SK-N-SH treated with all-trans-retinoic acid at 6 μM for 48 hours (cell line): ENCODE measurements around the gene ACOT2.

Experiments
- ATAC-seq: fragments of 200-7000 bp; cut with Tn5 transposase; 3 replicates; pipeline ENCODE4 v1.9.1; 2020; ENCODE audit warnings: mild to moderate bottlenecking, moderate library complexity
- BACH2 ChIP-seq: fragments of 250-450 bp; sonication (Bioruptor Pico); IDR thresholded peaks from 2 replicates; pipeline ENCODE4 v1.9.0; 2021; ENCODE audit warnings: mild to moderate bottlenecking, borderline replicate concordance
- CSDC2 ChIP-seq: fragments of 250-450 bp; sonication (Bioruptor Pico); IDR thresholded peaks from 2 replicates; pipeline ENCODE4 v1.5.0; 2020; ENCODE audit warnings: mild to moderate bottlenecking, moderate library complexity
- GLIS3 ChIP-seq: fragments of 250-450 bp; sonication (Bioruptor Pico); IDR thresholded peaks from 2 replicates; pipeline ENCODE4 v1.5.0; 2020; ENCODE audit warnings: mild to moderate bottlenecking, moderate library complexity
- ISL1 ChIP-seq: fragments of 250-450 bp; sonication (Bioruptor Pico); IDR thresholded peaks from 2 replicates; pipeline ENCODE4 v2.1.2; 2022; ENCODE audit warnings: mild to moderate bottlenecking, moderate library complexity
- OSR1 ChIP-seq: fragments of 250-450 bp; sonication (Bioruptor Pico); IDR thresholded peaks from 2 replicates; pipeline ENCODE4 v1.8.0; 2022; ENCODE audit warnings: moderate library complexity, mild to moderate bottlenecking, inconsistent platforms
- POU6F1 ChIP-seq: fragments of 250-450 bp; sonication (Bioruptor Pico); IDR thresholded peaks from 2 replicates; pipeline ENCODE4 v1.8.0; 2021; ENCODE audit warnings: low read depth, mild to moderate bottlenecking, moderate library complexity, borderline replicate concordance
- PPARA ChIP-seq: fragments of 250-450 bp; sonication (Bioruptor Pico); IDR thresholded peaks from 2 replicates; pipeline ENCODE4 v1.5.0; 2020; ENCODE audit warnings: mild to moderate bottlenecking, borderline replicate concordance
- RARB ChIP-seq: fragments of 250-450 bp; sonication (Bioruptor Pico); IDR thresholded peaks from 2 replicates; pipeline ENCODE4 v1.8.0; 2021; ENCODE audit warnings: mild to moderate bottlenecking, moderate library complexity
- SNAI2 ChIP-seq: fragments of 250-450 bp; sonication (Bioruptor Pico); IDR thresholded peaks from 2 replicates; pipeline ENCODE4 v1.5.0; 2020; ENCODE audit warnings: mild to moderate bottlenecking, moderate library complexity
- TOX ChIP-seq: fragments of 250-450 bp; sonication (Bioruptor Pico); IDR thresholded peaks from 2 replicates; pipeline ENCODE4 v1.8.0; 2021; ENCODE audit warnings: mild to moderate bottlenecking, moderate library complexity, borderline replicate concordance
- TSHZ2 ChIP-seq: fragments of 250-450 bp; sonication (Bioruptor Pico); IDR thresholded peaks from 2 replicates; pipeline ENCODE4 v1.5.0; 2020; ENCODE audit warnings: mild to moderate bottlenecking, moderate library complexity
- ZFP3 ChIP-seq: fragments of 250-450 bp; sonication (Bioruptor Pico); IDR thresholded peaks from 2 replicates; pipeline ENCODE4 v1.5.0; 2020; ENCODE audit warnings: mild to moderate bottlenecking, moderate library complexity
- ZFP30 ChIP-seq: fragments of 450-650 bp; formaldehyde crosslinking; IDR thresholded peaks from 2 replicates; pipeline ENCODE4 v1.5.0; 2022; ENCODE audit warnings: mild to moderate bottlenecking, moderate library complexity
- ZNF70 ChIP-seq: fragments of 450-650 bp; formaldehyde crosslinking; IDR thresholded peaks from 2 replicates; pipeline ENCODE4 v1.5.0; 2020; ENCODE audit warnings: mild to moderate bottlenecking, moderate library complexity
- ZNF8 ChIP-seq: fragments of 450-650 bp; formaldehyde crosslinking; IDR thresholded peaks from 2 replicates; pipeline ENCODE4 v1.5.0; 2020; ENCODE audit warnings: mild to moderate bottlenecking, moderate library complexity
- TF ChIP-seq, protein P1 (sequence below): fragments of 250-450 bp; sonication (Bioruptor Pico); IDR thresholded peaks from 2 replicates; pipeline ENCODE4 v1.8.0; 2020; ENCODE audit warnings: mild to moderate bottlenecking, moderate library complexity, borderline replicate concordance
- TF ChIP-seq, protein P2 (sequence below): fragments of 250-450 bp; sonication (Bioruptor Pico); IDR thresholded peaks from 2 replicates; pipeline ENCODE4 v1.5.1; 2021; ENCODE audit warnings: mild to moderate bottlenecking, moderate library complexity
- TF ChIP-seq, protein P3 (sequence below): fragments of 250-450 bp; sonication (Bioruptor Pico); IDR thresholded peaks from 2 replicates; pipeline ENCODE4 v1.5.1; 2020; ENCODE audit warnings: low read depth, mild to moderate bottlenecking, moderate library complexity

The ACOT2 gene

DNA sequence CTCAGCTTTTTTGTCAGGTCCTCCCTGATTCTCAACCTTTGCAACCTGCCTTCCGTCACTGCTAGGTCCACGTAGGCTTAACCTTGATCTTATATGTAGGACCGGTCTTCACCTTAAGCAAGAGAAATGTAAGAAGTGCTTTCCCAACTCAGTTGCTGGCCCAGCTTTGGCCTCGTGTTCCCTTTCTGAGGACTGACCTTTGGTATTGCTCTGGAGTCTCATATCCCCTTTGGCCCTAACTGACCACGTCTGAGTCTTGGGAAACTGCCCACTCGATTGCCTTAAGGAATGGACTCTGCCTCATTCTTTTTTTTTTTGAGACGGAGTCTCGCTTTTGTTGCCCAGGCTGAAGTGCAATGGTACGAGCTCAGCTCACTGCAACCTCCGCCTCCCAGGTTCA, 51.3 kb downstream of the ACOT2 start:
- TF ChIP-seq PPARA: no peak
- TF ChIP-seq POU6F1 (CRISPR knock-in tag): no peak
- no peak for TF ChIP-seq CSDC2 (CRISPR knock-in tag)
- TF ChIP-seq BACH2 (CRISPR knock-in tag): no peak
- TF ChIP-seq, protein P1, sequence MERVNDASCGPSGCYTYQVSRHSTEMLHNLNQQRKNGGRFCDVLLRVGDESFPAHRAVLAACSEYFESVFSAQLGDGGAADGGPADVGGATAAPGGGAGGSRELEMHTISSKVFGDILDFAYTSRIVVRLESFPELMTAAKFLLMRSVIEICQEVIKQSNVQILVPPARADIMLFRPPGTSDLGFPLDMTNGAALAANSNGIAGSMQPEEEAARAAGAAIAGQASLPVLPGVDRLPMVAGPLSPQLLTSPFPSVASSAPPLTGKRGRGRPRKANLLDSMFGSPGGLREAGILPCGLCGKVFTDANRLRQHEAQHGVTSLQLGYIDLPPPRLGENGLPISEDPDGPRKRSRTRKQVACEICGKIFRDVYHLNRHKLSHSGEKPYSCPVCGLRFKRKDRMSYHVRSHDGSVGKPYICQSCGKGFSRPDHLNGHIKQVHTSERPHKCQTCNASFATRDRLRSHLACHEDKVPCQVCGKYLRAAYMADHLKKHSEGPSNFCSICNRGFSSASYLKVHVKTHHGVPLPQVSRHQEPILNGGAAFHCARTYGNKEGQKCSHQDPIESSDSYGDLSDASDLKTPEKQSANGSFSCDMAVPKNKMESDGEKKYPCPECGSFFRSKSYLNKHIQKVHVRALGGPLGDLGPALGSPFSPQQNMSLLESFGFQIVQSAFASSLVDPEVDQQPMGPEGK (CRISPR knock-in tag): no peak
- no peak for TF ChIP-seq TOX (CRISPR knock-in tag)
- TF ChIP-seq TSHZ2: no peak
- TF ChIP-seq, protein P2, sequence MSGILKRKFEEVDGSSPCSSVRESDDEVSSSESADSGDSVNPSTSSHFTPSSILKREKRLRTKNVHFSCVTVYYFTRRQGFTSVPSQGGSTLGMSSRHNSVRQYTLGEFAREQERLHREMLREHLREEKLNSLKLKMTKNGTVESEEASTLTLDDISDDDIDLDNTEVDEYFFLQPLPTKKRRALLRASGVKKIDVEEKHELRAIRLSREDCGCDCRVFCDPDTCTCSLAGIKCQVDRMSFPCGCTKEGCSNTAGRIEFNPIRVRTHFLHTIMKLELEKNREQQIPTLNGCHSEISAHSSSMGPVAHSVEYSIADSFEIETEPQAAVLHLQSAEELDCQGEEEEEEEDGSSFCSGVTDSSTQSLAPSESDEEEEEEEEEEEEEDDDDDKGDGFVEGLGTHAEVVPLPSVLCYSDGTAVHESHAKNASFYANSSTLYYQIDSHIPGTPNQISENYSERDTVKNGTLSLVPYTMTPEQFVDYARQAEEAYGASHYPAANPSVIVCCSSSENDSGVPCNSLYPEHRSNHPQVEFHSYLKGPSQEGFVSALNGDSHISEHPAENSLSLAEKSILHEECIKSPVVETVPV (CRISPR knock-in tag): no peak
- ATAC-seq: no peak

DNA sequence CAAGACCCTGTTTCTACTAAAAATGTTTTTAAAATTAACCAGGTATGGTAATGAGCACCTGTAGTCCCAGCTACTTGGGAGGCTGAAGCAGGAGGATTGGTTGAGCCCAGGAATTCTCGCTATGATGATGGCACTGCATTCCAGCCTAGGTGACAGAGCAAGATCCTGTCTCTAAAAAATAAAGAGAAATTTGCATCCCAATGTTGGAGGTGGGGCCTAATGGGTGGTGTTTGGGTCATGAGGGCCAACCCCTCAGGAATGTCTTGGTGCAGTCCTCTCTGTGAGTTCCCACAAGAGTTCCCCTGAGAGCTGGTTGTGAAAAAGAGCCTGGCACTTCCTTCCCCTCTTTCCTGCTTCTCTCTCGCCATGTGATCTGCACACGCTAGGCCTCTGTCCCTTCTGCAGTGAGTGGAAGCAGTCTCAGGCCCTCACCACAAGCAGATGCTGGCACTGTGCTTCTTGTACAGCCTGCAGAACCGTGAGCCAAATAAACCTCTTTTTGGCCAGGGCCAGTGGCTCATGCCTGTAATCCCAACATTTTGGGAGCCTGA, 54.6 kb downstream of the ACOT2 start:
- TF ChIP-seq, protein P1 (CRISPR knock-in tag): no peak
- TF ChIP-seq ZNF70 (CRISPR knock-in tag) (no peak), ZFP30 (CRISPR knock-in tag) (no peak), ZNF8 (CRISPR knock-in tag) (no peak), ZFP3 (no peak), OSR1 (CRISPR knock-in tag) (no peak), CSDC2 (CRISPR knock-in tag) (no peak), ISL1 (CRISPR knock-in tag) (no peak), GLIS3 (CRISPR knock-in tag) (no peak), POU6F1 (CRISPR knock-in tag) (no peak), SNAI2 (CRISPR knock-in tag) (no peak), RARB (no peak)
- TF ChIP-seq, protein P3, sequence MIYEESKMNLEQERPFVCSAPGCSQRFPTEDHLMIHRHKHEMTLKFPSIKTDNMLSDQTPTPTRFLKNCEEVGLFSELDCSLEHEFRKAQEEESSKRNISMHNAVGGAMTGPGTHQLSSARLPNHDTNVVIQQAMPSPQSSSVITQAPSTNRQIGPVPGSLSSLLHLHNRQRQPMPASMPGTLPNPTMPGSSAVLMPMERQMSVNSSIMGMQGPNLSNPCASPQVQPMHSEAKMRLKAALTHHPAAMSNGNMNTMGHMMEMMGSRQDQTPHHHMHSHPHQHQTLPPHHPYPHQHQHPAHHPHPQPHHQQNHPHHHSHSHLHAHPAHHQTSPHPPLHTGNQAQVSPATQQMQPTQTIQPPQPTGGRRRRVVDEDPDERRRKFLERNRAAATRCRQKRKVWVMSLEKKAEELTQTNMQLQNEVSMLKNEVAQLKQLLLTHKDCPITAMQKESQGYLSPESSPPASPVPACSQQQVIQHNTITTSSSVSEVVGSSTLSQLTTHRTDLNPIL: no peak
- ATAC-seq: no peak
